GM21381 (cell line): Measurements from ENCODE around the gene CCNY.
A peak's percentile ranks its signal among the peaks of the same experiment; 100 is the strongest.
"Not testable (repeated sequence)": the region's sequence is repeated elsewhere in the genome, so short reads cannot be mapped to it uniquely, and the experiment has no call there.

Experiments
- ATAC-seq: cut with Tn5 transposase; IDR thresholded peaks from one replicate; pipeline ENCODE4 v1.9.1; 2021; ENCODE audit warnings: mild to moderate bottlenecking, moderate library complexity; ENCODE audit not compliant: unreplicated experiment

CCNY gene

GRCh38 chr10:35353805-35354204, 17.5 kb downstream of the CCNY start:
- ATAC-seq: no peak

- not testable (repeated sequence) for ATAC-seq
These were observed 17.9 kb downstream of the CCNY start for GRCh38 chr10:35354257-35354656.

DNA sequence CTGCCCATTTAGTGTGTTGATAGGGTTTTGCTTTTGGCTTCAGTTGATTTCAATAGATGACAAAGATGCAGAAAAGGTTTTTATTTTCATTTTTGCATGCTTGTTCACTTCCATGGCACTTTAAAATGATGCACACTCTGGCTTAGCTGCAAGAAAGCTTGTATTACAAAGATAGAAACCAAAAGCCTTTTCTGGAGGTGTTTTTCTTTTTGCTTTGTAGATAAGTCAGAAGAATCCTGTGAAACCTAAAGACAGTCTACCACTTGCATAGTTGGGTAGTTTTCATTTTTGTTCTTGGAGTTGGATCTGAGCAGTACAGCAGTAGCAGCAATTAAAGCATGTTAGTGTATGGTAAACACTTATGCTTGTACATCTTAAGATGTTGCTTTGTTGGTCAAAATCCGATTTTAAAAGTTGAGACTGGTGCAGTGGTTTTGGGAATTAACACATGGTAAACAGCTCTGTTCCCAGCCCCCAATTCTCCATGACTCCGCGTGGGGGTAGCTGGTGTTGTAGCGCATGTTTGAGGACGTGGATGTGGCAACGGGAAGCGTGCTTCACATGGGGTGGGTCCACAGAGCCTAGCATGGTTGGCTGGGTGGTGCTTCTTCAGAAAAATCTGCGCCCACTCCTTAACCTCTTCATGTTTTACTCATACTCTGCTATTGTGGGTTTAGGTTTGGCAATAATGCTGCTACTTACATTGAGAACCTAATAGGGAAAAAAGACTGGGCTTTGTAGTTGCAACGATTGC, 19.8 kb downstream of the CCNY start:
- ATAC-seq: peak; percentile 64

GRCh38 chr10:35356725-35357092, 20.4 kb downstream of the CCNY start:
- ATAC-seq: no peak

- ATAC-seq: no peak
These were observed 22.7 kb downstream of the CCNY start for GRCh38 chr10:35359056-35359455.

GRCh38 chr10:35359873-35360272, 23.6 kb downstream of the CCNY start:
- ATAC-seq: no peak

DNA sequence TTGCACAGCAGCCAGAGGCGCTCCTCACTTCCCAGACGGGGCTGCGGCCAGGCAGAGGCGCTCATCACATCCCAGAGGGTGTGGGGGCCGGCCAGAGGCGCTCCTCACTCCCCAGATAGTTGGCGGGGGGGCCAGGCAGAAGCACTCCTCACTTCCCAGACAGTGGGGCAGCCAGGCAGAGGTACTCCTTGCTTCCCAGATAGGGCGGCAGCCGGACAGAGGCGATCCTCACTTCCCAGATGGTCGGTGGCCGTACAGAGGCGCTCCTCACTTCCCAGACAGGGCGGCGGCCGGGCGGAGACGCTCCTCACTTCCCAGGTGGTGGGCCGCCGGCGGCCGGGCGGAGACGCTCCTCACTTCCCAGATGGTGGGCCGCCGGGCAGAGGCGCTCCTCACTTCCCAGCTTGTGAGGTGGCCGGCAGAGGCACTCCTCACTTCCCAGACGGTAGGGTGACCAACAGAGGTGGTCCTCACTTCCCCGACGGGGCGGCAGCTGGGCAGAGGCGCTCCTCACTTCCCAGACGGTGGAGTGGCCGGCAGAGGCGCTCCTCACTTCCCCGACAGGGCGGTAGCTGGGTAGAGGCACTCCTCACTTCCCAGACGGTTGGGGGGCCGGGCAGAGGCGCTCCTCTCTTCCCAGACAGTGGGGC, 26.5 kb downstream of the CCNY start:
- ATAC-seq: no peak

DNA sequence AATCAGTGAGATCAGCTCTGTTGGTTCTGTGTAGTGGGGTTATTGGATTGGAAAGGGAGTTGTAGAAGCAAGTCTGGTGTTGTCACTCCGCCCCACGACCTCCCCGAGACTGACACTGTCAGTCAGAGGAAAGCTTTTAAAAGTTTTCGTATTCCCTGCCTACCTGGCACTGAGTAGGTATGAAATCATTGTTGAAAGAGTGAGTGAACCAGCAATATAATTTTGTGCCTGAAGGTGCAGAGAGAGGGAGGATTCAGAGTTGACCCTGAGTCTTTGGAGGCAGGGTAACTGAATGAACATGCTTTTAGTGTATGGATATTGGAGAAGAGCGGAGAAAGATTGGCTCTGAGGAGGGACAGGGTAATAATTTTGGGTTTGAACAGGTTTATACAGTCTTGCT, 27.3 kb downstream of the CCNY start:
- no peak for ATAC-seq

GRCh38 chr10:35364808-35365207, 28.5 kb downstream of the CCNY start:
- no peak for ATAC-seq

DNA sequence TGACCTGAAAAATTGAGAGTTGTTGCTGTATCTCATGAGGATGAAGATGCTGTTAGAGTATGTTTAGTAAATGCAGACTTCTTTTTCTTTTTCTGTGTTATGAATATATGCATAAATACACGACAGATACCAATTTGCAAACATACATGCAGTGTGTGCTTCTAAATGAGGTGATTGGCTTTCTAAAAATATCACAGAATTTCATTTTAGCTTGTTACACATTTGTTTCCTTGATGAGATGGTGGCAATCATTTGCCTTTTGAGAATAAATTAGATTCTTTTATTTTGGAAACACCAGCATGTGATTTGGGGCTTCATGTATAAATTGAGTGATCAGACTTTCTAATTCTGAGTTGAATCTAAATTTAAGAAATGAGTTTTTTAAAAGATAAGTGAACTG, 29.7 kb downstream of the CCNY start:
- no peak for ATAC-seq

GRCh38 chr10:35367107-35367859, 31.0 kb downstream of the CCNY start:
- no peak for ATAC-seq

GRCh38 chr10:35367982-35368381, 31.7 kb downstream of the CCNY start:
- ATAC-seq: no peak

GRCh38 chr10:35368485-35369048, 32.3 kb downstream of the CCNY start:
- ATAC-seq: no peak

DNA sequence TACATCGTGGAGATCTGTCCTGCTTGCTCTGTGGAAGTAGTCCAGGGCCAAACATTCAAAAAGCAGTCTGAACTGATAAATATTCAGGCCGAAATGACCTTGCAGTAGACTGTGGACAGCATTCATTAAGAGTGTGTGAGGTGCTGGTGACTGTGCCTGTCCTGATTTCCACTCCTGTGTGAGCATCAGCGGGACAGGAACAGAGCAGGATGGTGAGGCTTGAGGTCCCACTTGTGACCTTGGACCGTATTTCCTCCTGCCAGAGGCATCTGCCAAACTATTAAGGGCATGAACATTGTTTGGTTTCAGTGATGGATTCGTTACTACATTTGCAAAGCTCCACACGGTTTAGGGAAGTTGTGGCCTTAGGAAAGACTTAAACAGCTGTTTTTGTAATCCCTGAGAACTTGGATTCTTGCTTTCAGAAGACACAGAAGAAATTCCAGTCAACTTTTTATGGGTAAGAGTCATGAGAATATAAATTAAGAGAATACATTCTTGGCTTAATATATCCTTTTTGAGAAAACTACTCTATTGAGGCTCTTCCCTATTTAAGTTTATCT, 32.8 kb downstream of the CCNY start:
- ATAC-seq: no peak

DNA sequence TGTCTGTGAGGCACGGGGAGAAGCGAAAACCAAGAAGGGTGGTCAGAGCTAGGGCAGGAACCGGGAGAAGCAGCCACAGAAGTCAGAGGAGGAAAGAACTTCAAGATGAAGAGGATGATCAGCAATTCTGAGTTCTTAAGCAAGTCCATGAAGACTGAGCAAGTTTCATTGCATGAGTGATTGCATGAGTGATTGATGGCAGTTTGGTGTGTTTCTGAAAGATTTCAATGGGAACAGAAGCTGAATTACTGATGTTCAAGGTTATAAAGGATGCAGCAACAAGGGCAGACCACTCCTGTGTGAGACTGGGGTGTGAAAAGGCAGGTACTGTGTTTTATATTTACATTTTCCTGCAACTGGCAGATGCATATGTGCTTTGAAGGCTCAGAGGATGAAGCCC, 35.4 kb downstream of the CCNY start:
- ATAC-seq: no peak

DNA sequence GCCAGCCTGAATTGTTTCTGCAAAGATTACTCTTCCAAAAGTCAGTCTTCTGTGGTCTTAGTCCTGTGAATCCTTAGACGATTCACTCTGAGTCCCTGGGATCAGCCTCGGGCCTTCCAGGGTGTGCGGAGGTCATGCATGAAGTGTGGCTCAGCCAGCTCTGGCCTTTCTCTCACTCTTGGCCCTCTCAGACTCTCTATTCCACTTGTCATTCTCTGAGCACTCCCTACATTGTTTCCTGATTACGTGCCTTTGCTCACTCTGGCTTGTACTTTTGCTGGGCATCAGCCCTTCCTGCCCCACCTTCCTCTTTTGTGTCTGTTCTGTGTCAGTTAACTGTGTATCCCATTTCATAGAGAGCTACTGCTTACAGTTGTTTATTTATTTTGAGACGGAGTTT, 36.0 kb downstream of the CCNY start:
- ATAC-seq: no peak

DNA sequence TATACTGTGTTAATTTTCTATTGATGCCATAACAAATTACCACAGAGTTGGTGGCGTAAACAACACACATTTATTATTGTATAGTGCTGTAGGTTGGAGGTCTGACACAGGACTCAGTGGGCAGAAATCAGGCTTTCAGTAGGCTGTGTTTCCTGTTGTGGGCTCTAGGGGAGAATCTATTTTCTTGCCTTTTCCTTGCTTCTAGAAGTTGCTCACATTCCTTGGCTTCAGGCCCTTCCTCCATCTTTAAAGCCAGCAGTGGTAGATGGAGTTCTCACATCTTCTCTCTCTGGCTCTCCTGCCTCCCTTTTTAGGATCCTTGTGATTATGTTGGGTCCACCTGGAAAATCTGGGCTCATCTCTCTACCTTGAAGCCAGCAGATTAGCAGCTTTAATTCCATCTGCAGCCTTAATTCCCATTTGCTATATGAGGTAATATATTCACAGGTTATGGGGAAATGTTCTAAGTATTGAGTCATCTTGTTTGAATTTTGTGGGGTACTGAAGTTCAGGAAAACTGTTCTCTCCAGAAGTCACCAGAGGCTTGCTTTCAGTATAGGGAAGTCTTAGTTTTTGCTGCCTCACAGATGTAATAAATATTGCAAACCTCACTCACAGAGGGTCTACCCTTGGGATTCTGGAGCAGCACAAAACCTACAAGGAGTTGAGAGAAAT, 38.9 kb downstream of the CCNY start:
- ATAC-seq: no peak

DNA sequence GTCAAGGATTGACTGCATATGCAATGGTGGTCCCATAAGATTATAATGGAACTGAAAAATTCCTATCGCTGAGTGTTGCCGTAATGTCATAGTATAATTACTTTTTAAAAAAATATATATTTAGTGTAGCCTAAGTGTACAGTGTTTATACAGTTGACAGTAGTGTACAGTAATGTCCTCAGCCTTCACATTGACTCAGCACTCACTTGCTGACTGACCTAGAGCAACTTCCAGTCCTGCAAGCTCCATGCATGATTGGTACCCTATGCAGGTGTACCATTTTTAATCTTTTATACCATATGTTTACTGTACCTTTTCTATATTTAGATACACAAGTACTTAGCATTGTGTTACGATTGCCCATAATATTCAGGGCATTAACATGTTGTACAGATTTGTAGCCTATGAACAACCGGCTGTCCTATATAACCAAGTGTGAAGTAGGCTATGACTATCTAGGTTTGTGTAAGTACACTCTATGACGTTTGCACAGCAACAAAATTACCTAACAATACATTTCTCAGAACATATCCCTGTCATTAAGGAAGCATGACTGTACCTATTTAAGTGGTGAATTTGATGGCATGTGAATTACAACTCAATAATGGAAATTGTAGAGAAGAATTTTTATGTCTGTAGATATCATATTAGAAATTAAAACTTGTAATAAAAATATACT, 40.9 kb downstream of the CCNY start:
- ATAC-seq: no peak

- peak; percentile 37 for ATAC-seq
These were observed 42.4 kb downstream of the CCNY start for GRCh38 chr10:35378541-35379210.
